22Rv1 (cell line): ENCODE data around the gene DMBX1.

Experiments used
- H3K27ac ChIP-seq: fragments of 450-650 bp; 2 replicates; pipeline ENCODE4 v1.5.1; 2017
- CTCF ChIP-seq: fragments of 450-650 bp; IDR thresholded peaks from 2 replicates; pipeline ENCODE4 v1.5.1; 2017; ENCODE audit warnings: mild to moderate bottlenecking
- ZFX ChIP-seq: fragments of 450-650 bp; IDR thresholded peaks from 2 replicates; pipeline ENCODE4 v1.6.1; 2017; ENCODE audit warnings: antibody characterized with exemption, borderline replicate concordance

DMBX1 gene

GRCh38 chr1:46510341-46510997 lies 20.8 kb downstream of the DMBX1 start:
- TF ChIP-seq ZFX: no peak
- no peak for TF ChIP-seq CTCF
- H3K27ac ChIP-seq: no peak overlapping the region

DNA sequence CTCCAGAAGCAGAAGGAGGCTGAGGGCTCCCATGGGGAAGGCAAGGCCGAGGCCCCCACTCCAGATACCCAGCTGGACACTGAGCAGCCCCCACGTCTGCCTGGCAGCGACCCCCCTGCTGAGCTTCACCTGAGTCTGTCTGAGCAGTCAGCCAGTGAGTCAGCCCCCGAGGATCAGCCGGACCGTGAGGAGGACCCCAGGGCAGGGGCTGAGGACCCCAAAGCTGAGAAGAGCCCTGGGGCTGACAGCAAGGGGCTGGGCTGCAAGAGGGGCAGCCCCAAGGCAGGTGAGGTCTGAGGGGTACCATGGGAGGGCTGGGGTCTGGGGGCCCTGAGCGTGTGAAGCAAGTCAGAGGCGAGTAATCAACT lies 21.3 kb downstream of the DMBX1 start:
- TF ChIP-seq ZFX (no peak), CTCF (no peak)

GRCh38 chr1:46512135-46512791 lies 22.6 kb downstream of the DMBX1 start:
- TF ChIP-seq CTCF (no peak), ZFX (no peak)
- H3K27ac ChIP-seq: no peak overlapping the region

More for the DNA sequence above, 21.3 kb downstream of the DMBX1 start:
- no peak overlapping the region for H3K27ac ChIP-seq

- TF ChIP-seq ZFX (no peak), CTCF (no peak)
- H3K27ac ChIP-seq: no peak overlapping the region
Measured at GRCh38 chr1:46512792-46513190, 23.2 kb downstream of the DMBX1 start.

DNA sequence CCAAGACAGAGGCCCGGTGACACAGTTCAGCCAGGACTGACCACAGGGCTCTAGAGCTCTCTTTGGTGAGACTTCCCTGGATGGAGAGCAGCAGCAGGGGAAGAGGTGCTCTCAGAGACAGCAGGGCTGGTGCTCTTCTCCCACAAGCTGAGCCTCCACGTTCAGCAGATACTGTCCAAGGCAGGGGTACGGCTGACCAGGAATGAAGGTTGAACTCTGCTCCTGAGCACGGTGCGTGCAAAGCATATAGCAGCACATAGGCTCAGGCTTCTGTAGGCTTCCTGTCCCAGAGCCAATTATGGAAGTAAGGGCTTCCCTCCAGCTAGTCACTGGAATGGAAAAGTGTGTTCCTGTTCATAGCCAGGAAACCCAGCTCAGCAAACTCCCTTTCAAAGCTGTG lies 23.9 kb downstream of the DMBX1 start:
- no peak for TF ChIP-seq ZFX
- TF ChIP-seq CTCF: no peak
- no peak overlapping the region for H3K27ac ChIP-seq

GRCh38 chr1:46515576-46515975 lies 25.9 kb downstream of the DMBX1 start:
- TF ChIP-seq ZFX (no peak), CTCF (no peak)
- no peak overlapping the region for H3K27ac ChIP-seq

DNA sequence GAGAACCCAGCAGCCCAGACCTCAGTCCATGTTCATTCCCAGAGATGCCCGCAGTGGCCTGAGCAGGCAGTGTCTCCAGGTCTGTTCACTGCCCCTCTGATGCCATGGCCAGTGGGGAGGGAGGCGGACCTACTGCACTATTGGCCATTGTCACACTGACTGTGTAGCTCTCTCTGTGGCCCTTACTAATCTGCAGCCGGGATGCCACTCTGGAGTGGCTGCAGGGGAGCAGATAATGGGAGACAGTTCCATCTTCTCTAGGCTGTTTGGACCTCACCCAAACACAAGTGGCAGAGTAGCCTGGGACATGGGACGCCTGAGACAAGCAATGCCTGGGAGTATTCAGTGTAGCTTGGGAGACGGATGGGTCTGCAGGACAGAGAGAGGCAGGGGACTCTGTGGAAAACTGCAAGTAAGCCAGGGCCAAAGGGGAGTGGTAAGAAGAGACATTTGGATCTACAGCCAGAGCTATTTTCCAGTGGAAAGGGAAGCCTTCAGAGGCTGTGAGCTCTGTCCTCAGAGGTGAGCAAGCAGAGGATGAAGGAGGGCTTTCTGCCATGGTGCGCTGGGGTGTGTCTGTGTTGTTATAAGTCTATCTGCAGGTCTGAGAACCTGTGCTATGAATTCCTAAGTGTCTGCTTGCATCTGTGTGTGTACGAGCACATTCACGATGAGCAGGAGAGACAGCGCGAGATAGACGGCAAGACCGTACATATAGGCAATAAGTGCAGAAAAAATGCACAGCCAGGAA lies 26.7 kb downstream of the DMBX1 start:
- peak overlapping the region; percentile 46 for H3K27ac ChIP-seq
- TF ChIP-seq CTCF: no peak
- TF ChIP-seq ZFX: no peak
